ENCODE measurements around the gene TLR9.
A peak's percentile ranks its signal among the peaks of the same experiment; 100 is the strongest.

TLR9 gene

DNA sequence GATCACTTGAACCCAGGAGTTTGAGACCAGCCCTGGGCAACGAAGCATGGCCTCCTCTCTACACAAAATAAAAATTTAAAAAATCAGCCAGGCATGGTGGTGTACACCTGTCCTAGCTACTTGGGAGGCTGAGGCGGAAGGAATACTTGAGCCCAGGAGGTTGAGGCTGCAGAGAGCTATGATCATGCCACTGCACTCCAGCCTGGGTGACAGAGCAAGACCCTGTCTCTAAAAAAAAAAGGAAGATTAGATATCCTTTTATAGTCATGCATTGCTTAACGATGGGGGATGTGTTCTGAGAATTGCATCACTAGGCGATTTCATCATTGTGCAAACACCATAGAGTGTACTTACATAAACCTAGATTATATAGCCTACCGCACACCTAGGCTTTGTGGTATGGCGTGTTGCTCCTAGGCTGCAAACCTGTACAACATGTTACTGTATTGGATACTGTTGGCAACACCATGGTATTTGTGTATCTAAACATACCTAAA, 14.8 kb downstream of the TLR9 start:
- in situ Hi-C loops (cut with HindIII; ENCODE audit: low sequenced_read_pairs), result no loop called here
- TF ChIP-seq, protein P1, sequence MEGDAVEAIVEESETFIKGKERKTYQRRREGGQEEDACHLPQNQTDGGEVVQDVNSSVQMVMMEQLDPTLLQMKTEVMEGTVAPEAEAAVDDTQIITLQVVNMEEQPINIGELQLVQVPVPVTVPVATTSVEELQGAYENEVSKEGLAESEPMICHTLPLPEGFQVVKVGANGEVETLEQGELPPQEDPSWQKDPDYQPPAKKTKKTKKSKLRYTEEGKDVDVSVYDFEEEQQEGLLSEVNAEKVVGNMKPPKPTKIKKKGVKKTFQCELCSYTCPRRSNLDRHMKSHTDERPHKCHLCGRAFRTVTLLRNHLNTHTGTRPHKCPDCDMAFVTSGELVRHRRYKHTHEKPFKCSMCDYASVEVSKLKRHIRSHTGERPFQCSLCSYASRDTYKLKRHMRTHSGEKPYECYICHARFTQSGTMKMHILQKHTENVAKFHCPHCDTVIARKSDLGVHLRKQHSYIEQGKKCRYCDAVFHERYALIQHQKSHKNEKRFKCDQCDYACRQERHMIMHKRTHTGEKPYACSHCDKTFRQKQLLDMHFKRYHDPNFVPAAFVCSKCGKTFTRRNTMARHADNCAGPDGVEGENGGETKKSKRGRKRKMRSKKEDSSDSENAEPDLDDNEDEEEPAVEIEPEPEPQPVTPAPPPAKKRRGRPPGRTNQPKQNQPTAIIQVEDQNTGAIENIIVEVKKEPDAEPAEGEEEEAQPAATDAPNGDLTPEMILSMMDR (IDR thresholded peaks at IDR 0.05; ENCODE audit: low read depth, low read length), result no peak
- no peak overlapping the region for H3K4me3 ChIP-seq (ENCODE audit: low read depth, low read length)
- no peak for DNase-seq (ENCODE audit: low read depth, low spot score)

- H3K4me3 ChIP-seq (ENCODE audit: low read depth, low read length), result no peak overlapping the region
- in situ Hi-C loops (cut with HindIII; ENCODE audit: low sequenced_read_pairs), result no loop called here
- TF ChIP-seq, protein P1 (IDR thresholded peaks at IDR 0.05; ENCODE audit: low read depth, low read length), result no peak
- DNase-seq (ENCODE audit: low read depth, low spot score), result no peak
Measured at GRCh38 chr3:52210037-52210436, 15.4 kb downstream of the TLR9 start.

DNA sequence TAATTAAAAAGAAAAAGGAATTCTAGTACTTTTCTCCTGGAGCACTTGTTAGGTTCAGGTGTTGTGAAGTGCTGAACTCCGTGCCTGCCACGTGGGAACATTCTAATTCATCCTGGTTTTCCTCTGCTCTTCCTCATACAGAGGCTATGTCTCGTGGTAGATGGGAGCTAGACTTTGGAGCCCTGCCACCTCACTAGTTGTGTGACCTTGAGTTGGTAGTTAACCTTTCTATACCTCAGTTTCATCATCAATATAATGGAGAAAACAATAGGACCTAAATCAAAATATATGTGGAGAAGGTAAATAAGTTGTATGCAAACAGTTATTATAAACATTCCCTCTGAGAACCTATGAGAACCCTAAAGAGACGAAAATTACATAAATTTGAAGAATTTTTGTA, 16.9 kb downstream of the TLR9 start:
- TF ChIP-seq, protein P1 (IDR thresholded peaks at IDR 0.05; ENCODE audit: low read depth, low read length), result no peak
- DNase-seq (ENCODE audit: low read depth, low spot score), result no peak
- no peak overlapping the region for H3K4me3 ChIP-seq (ENCODE audit: low read depth, low read length)
- in situ Hi-C loops (cut with HindIII; ENCODE audit: low sequenced_read_pairs), result no loop called here

GRCh38 chr3:52205727-52206372, 19.6 kb downstream of the TLR9 start:
- TF ChIP-seq, protein P1 (IDR thresholded peaks at IDR 0.05; ENCODE audit: low read depth, low read length), result no peak
- DNase-seq (ENCODE audit: low read depth, low spot score), result peak; percentile 39
- in situ Hi-C loops (cut with HindIII; ENCODE audit: low sequenced_read_pairs), result no loop called here
- no peak overlapping the region for H3K4me3 ChIP-seq (ENCODE audit: low read depth, low read length)

- DNase-seq (ENCODE audit: low read depth, low spot score), result no peak
- in situ Hi-C loops (cut with HindIII; ENCODE audit: low sequenced_read_pairs), result no loop called here
- TF ChIP-seq, protein P1 (IDR thresholded peaks at IDR 0.05; ENCODE audit: low read depth, low read length), result no peak
- H3K4me3 ChIP-seq (ENCODE audit: low read depth, low read length), result no peak overlapping the region
Measured at GRCh38 chr3:52204337-52205073, 20.9 kb downstream of the TLR9 start.

DNA sequence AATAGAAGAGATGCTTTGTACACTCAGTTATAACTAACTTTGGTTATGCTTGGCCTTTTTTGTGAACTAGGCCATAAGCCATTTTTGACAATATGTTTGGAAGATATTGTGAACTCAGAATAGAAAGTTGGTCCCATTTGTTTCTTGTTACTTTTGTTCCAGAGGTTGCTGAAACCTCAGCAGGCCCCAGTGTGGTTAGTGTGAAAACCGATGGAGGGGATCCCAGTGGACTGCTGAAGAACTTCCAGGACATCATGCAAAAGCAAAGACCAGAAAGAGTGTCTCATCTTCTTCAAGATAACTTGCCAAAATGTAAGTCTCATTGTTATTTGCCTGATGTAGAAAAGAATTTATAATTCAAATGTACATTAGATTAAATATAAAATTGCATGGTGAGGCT, 21.7 kb downstream of the TLR9 start:
- no peak for DNase-seq (ENCODE audit: low read depth, low spot score)
- H3K4me3 ChIP-seq (ENCODE audit: low read depth, low read length), result no peak overlapping the region
- in situ Hi-C loops (cut with HindIII; ENCODE audit: low sequenced_read_pairs), result no loop called here
- TF ChIP-seq, protein P1 (IDR thresholded peaks at IDR 0.05; ENCODE audit: low read depth, low read length), result no peak

Measured in astrocyte of the spinal cord (primary cell).